ENCODE data around the gene TPST1. TPM values are rescaled to one million over a fixed set of nuclear protein-coding genes. Genes with fewer than 3 reads are reported as not detected.

TPST1 gene
- total RNA-seq, 4 donors from 2014 or later, result 5.2 to 20.0 (median 8.2) TPM

GRCh38 chr7:66336760-66337159, 131.6 kb downstream of the TPST1 start:
- Histone ChIP-seq H3K36me3 (no peaks in the 10 kb centered on the region), H3K4me3 (no peak overlapping the region), H3K4me1 (no peaks in the 10 kb centered on the region), H3K27ac (no peak overlapping the region), H3K27me3 (no peaks in the 10 kb centered on the region), H3K9me3 (no peaks in the 10 kb centered on the region)
- TF ChIP-seq POLR2A (IDR thresholded peaks at IDR 0.05), result no peak
- TF ChIP-seq CTCF (IDR thresholded peaks at IDR 0.05), result no peak
- TF ChIP-seq POLR2AphosphoS5 (IDR thresholded peaks at IDR 0.05), result no peak
- TF ChIP-seq EP300 (IDR thresholded peaks at IDR 0.05), result no peak
- DNase-seq (ENCODE audit: low spot score in 2 of 2), result no peak

- no peaks in the 10 kb centered on the region for H3K36me3 ChIP-seq
- no peak for DNase-seq (ENCODE audit: low spot score in 2 of 2)
- H3K27ac ChIP-seq, result no peak overlapping the region
- H3K4me3 ChIP-seq, result no peak overlapping the region
- H3K27me3 ChIP-seq, result no peaks in the 10 kb centered on the region
- 100% methylated on average over 1 of the region's 1 CpG for WGBS
- H3K9me3 ChIP-seq, result no peaks in the 10 kb centered on the region
- no peak for TF ChIP-seq EP300 (IDR thresholded peaks at IDR 0.05)
- TF ChIP-seq POLR2AphosphoS5 (IDR thresholded peaks at IDR 0.05), result no peak
- no peak for TF ChIP-seq CTCF (IDR thresholded peaks at IDR 0.05)
- no peak for TF ChIP-seq POLR2A (IDR thresholded peaks at IDR 0.05)
- no peaks in the 10 kb centered on the region for H3K4me1 ChIP-seq
Measured at GRCh38 chr7:66339141-66339540, 134.0 kb downstream of the TPST1 start.

GRCh38 chr7:66344166-66344565, 139.0 kb downstream of the TPST1 start:
- DNase-seq (ENCODE audit: low spot score in 2 of 2), result no peak
- Histone ChIP-seq H3K27ac (no peak overlapping the region), H3K36me3 (no peaks in the 10 kb centered on the region), H3K4me3 (no peak overlapping the region), H3K4me1 (peaks cover 12% of the 10 kb centered on the region), H3K27me3 (no peaks in the 10 kb centered on the region), H3K9me3 (no peaks in the 10 kb centered on the region)
- 65% methylated on average over 1 of the region's 1 CpG for WGBS
- no peak for TF ChIP-seq POLR2A (IDR thresholded peaks at IDR 0.05)

GRCh38 chr7:66348531-66348930, 143.4 kb downstream of the TPST1 start:
- TF ChIP-seq POLR2A (IDR thresholded peaks at IDR 0.05), result no peak
- no peak for TF ChIP-seq EP300 (IDR thresholded peaks at IDR 0.05)
- no peak for TF ChIP-seq POLR2AphosphoS5 (IDR thresholded peaks at IDR 0.05)
- TF ChIP-seq CTCF (IDR thresholded peaks at IDR 0.05), result no peak
- no peak overlapping the region for H3K4me3 ChIP-seq
- H3K36me3 ChIP-seq, result no peaks in the 10 kb centered on the region
- 39% methylated on average over 4 of the region's 4 CpGs for WGBS
- DNase-seq (ENCODE audit: low spot score in 2 of 2), result no peak
- H3K27me3 ChIP-seq, result no peaks in the 10 kb centered on the region
- H3K27ac ChIP-seq, result no peak overlapping the region
- no peaks in the 10 kb centered on the region for H3K9me3 ChIP-seq
- H3K4me1 ChIP-seq, result peaks cover 28% of the 10 kb centered on the region

- Histone ChIP-seq H3K36me3 (no peaks in the 10 kb centered on the region), H3K27me3 (no peaks in the 10 kb centered on the region), H3K4me1 (peaks cover 28% of the 10 kb centered on the region), H3K4me3 (no peak overlapping the region), H3K9me3 (no peaks in the 10 kb centered on the region), H3K27ac (peak overlapping the region; percentile 24)
- TF ChIP-seq POLR2AphosphoS5 (IDR thresholded peaks at IDR 0.05) (no peak), CTCF (IDR thresholded peaks at IDR 0.05) (no peak), EP300 (IDR thresholded peaks at IDR 0.05) (no peak), POLR2A (IDR thresholded peaks at IDR 0.05) (no peak)
- 53% methylated on average over 6 of the region's 6 CpGs for WGBS
- no peak for DNase-seq (ENCODE audit: low spot score in 2 of 2)
Measured at GRCh38 chr7:66348959-66349358, 143.8 kb downstream of the TPST1 start.

- H3K36me3 ChIP-seq, result no peaks in the 10 kb centered on the region
- H3K27ac ChIP-seq, result no peak overlapping the region
- 13% methylated on average over 4 of the region's 4 CpGs for WGBS
- TF ChIP-seq POLR2AphosphoS5 (IDR thresholded peaks at IDR 0.05) (no peak), CTCF (IDR thresholded peaks at IDR 0.05) (no peak), EP300 (IDR thresholded peaks at IDR 0.05) (no peak), POLR2A (IDR thresholded peaks at IDR 0.05) (no peak)
- no peaks in the 10 kb centered on the region for H3K27me3 ChIP-seq
- H3K4me1 ChIP-seq, result peaks cover 41% of the 10 kb centered on the region
- no peak for DNase-seq (ENCODE audit: low spot score in 2 of 2)
- no peak overlapping the region for H3K4me3 ChIP-seq
- H3K9me3 ChIP-seq, result no peaks in the 10 kb centered on the region
Measured at GRCh38 chr7:66352071-66352470, 146.9 kb downstream of the TPST1 start.
